Measurements from ENCODE around the gene ATL1.

- TF ChIP-seq CTCF (conservative IDR thresholded peaks at IDR 0.05; ENCODE audit: low read depth, low read length) (no peak), MAFK (IDR thresholded peaks at IDR 0.05; ENCODE audit: low read depth, low read length) (no peak), CEBPB (IDR thresholded peaks at IDR 0.05; ENCODE audit: low read depth, low read length) (no peak), RAD21 (IDR thresholded peaks at IDR 0.05; ENCODE audit: low read length) (no peak), BHLHE40 (IDR thresholded peaks at IDR 0.05; ENCODE audit: low read depth, low read length) (no peak), USF2 (IDR thresholded peaks at IDR 0.05; ENCODE audit: low read depth, low read length) (no peak), POLR2A (IDR thresholded peaks at IDR 0.05; ENCODE audit: low read depth, low read length) (no peak), SMC3 (IDR thresholded peaks at IDR 0.05; ENCODE audit: low read depth, low read length) (no peak), RCOR1 (IDR thresholded peaks at IDR 0.05; ENCODE audit: insufficient replicate concordance, low read length) (no peak), MXI1 (IDR thresholded peaks at IDR 0.05; ENCODE audit: borderline replicate concordance, low read depth, low read length) (no peak), MAZ (IDR thresholded peaks at IDR 0.05; ENCODE audit: borderline replicate concordance, low read depth, low read length) (no peak), RFX5 (IDR thresholded peaks at IDR 0.05; ENCODE audit: low read depth, low read length) (no peak)
Measured at GRCh38 chr14:50539051-50539450, 20.9 kb upstream of the ATL1 start.

Data from IMR-90 (cell line).